Left lung (tissue), 14 donors: ENCODE measurements around the gene MSH3. TPM values are rescaled to one million over a fixed set of nuclear protein-coding genes. Genes with fewer than 3 reads are reported as not detected.

Source experiments
- ATAC-seq: fragments of 200-7000 bp; cut with Tn5 transposase; one replicate; pipeline ENCODE4 v1.9.1; 2020; ENCODE audit warnings: moderate library complexity
- DNase-seq, 4 donors: peaks; one replicate each; pipeline ENCODE4 v3.0.0-alpha.2; 2013 to 2020
- H3K27ac ChIP-seq, 2 donors: fragments of 200-600 bp; sonication (generic) in 1 of 2; one replicate each; pipeline versions ENCODE4 v1.5.0 to v1.8.0; 2020 to 2021
- H3K27me3 ChIP-seq, 2 donors: fragments of 200-600 bp; sonication (generic) in 1 of 2; one replicate each; pipeline versions ENCODE4 v1.5.0 to v1.8.0; 2020 to 2021
- H3K36me3 ChIP-seq, 2 donors: fragments of 200-600 bp; sonication (generic) in 1 of 2; one replicate each; pipeline versions ENCODE4 v1.5.0 to v1.8.0; 2020 to 2021
- H3K4me1 ChIP-seq, 2 donors: fragments of 200-600 bp; one replicate each; pipeline ENCODE4 v1.8.0; 2021
- H3K4me3 ChIP-seq, 2 donors: fragments of 200-600 bp; sonication (generic) in 1 of 2; one replicate each; pipeline versions ENCODE4 v1.5.0 to v1.8.0; 2020 to 2021; ENCODE audit warnings: mild to moderate bottlenecking in 1 of 2
- H3K9me3 ChIP-seq, 2 donors: fragments of 200-600 bp; sonication (generic) in 1 of 2; one replicate each; pipeline versions ENCODE4 v1.5.0 to v1.8.0; 2020 to 2021
- intact Hi-C, 2 donors: fragments of 100-400 bp; cut with DNase I; formaldehyde crosslinking; loops; one replicate each; pipeline versions ENCODE4 v1.11.2 to v1.14.2; 2022
- long read RNA-seq, 12 donors: library from polyadenylated mRNA in 2 of 12; unstranded in 2 of 12; transcript quantifications; one replicate each; pipeline ENCODE4 v2.0.0 and lab custom pipeline, GENCODE V29; 2019 to 2026
- polyA plus RNA-seq, 6 donors: library from polyadenylated mRNA; unstranded; fragments of 120-200 nt; gene quantifications; one replicate each; pipeline ENCODE4 v1.2.1, GENCODE V29; 2013; ENCODE audit not compliant: insufficient read length in 6 of 6
- total RNA-seq, 2 donors: library from RNA; stranded (reverse); fragmentation: NEBNext Ultra II Directional; extraction: Animal tissue kit (Norgen Biotek cat#: 25700); gene quantifications; one replicate each; pipeline ENCODE4 v1.2.1, GENCODE V29; 2021
- TF ChIP-seq, protein P1 (sequence below), 2 donors: fragments of 200-600 bp; sonication (generic) in 1 of 2; IDR thresholded peaks; one replicate each; pipeline versions ENCODE4 v1.5.0 to v1.8.0; 2021; ENCODE audit warnings: antibody characterized with exemption in 2 of 2
- donor health status: DM: no; HTN: yes; CAD: no.
- donor health status: DM: no; HTN: no; CAD: no.

MSH3 gene
- total RNA-seq (10 to 100 TPM; 12.7 to 14.5 TPM), polyA plus RNA-seq (10 to 100 TPM; 13.5 to 20.1 (median 17.8) TPM)
- long read RNA-seq, donor 1, partial matches to known transcripts: 8 of 8 reads
- long read RNA-seq, donor 1, other reads (novel, unspliced or antisense): 0 of 8 reads
- long read RNA-seq, donor 2: 0 reads
- long read RNA-seq, donor 3, partial matches to known transcripts: 6 of 6 reads
- long read RNA-seq, donor 3, other reads (novel, unspliced or antisense): 0 of 6 reads
- long read RNA-seq, donor 4, partial matches to known transcripts: 5 of 5 reads
- long read RNA-seq, donor 4, other reads (novel, unspliced or antisense): 0 of 5 reads
- long read RNA-seq, donor 5, full-length matches to known transcripts: 1 of 1 reads
- long read RNA-seq, donor 5, partial matches to known transcripts: 0 of 1 reads
- long read RNA-seq, donor 5, other reads (novel, unspliced or antisense): 0 of 1 reads
- long read RNA-seq, donor 6: 0 reads
- long read RNA-seq, donor 7: 0 reads
- long read RNA-seq, donor 8, partial matches to known transcripts: 6 of 6 reads
- long read RNA-seq, donor 8, other reads (novel, unspliced or antisense): 0 of 6 reads
- long read RNA-seq, donor 9: 0 reads
- long read RNA-seq, donor 10, partial matches to known transcripts: 6 of 6 reads
- long read RNA-seq, donor 10, other reads (novel, unspliced or antisense): 0 of 6 reads
- long read RNA-seq, donor 11: 0 reads
- long read RNA-seq, donor 12, full-length matches to known transcripts: 1 of 1 reads
- long read RNA-seq, donor 12, partial matches to known transcripts: 0 of 1 reads
- long read RNA-seq, donor 12, other reads (novel, unspliced or antisense): 0 of 1 reads

DNA sequence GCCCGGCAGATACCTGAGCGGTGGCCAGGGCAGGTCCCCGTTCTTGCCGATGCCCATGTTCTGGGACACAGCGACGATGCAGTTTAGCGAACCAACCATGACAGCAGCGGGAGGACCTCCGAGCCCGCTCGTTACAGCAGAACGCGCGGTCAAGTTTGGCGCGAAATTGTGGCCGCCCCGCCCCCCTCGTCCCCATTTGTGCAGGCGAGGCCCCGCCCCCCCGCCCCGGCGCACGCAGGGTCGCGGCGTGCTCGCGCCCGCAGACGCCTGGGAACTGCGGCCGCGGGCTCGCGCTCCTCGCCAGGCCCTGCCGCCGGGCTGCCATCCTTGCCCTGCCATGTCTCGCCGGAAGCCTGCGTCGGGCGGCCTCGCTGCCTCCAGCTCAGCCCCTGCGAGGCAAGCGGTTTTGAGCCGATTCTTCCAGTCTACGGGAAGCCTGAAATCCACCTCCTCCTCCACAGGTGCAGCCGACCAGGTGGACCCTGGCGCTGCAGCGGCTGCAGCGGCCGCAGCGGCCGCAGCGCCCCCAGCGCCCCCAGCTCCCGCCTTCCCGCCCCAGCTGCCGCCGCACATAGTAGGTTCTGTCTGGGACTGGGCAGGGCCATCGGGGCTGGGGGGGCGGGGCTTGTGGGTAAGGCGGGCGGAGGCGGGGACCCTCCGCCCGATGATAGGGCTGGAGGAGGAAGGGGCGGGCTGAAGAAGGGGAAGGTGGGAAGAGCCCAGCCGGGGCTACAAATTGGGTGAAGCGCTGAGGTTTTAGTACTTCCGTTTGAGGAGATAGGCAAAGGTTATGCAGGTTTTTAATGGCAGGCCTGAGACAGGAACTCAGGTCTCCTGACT lies at the start of gene MSH3, which contains the start of gene DHFR:
Gene MSH3 (plus strand): TSS at position 262 of the 840 bp plus-strand sequence. CDS start 76 bp downstream, at position 338.
Gene DHFR (minus strand): TSS at position 593 of the 840 bp plus-strand sequence. CDS start 494 bp downstream, at position 99.
- TF ChIP-seq, protein P1, sequence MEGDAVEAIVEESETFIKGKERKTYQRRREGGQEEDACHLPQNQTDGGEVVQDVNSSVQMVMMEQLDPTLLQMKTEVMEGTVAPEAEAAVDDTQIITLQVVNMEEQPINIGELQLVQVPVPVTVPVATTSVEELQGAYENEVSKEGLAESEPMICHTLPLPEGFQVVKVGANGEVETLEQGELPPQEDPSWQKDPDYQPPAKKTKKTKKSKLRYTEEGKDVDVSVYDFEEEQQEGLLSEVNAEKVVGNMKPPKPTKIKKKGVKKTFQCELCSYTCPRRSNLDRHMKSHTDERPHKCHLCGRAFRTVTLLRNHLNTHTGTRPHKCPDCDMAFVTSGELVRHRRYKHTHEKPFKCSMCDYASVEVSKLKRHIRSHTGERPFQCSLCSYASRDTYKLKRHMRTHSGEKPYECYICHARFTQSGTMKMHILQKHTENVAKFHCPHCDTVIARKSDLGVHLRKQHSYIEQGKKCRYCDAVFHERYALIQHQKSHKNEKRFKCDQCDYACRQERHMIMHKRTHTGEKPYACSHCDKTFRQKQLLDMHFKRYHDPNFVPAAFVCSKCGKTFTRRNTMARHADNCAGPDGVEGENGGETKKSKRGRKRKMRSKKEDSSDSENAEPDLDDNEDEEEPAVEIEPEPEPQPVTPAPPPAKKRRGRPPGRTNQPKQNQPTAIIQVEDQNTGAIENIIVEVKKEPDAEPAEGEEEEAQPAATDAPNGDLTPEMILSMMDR (IDR thresholded peaks at IDR 0.05): no peak
- intact Hi-C loops: no loop called here
- Histone ChIP-seq H3K36me3 (peaks cover 0 to 33% of the 10 kb centered on the region in 2 donors), H3K27ac (peak within 1 kb of the TSS; percentile 98 to 99), H3K27me3 (no peaks in the 10 kb centered on the region), H3K9me3 (no peaks in the 10 kb centered on the region), H3K4me3 (peak within 1 kb of the TSS; percentile 77 to 85), H3K4me1 (peaks cover 12 to 37% of the 10 kb centered on the region in 2 donors)
- peak; percentile 91 for ATAC-seq
- peak; percentile 81 to 94 (median 92) for DNase-seq

- Histone ChIP-seq H3K4me3 (no peak overlapping the region), H3K27ac (no peak overlapping the region), H3K27me3 (no peaks in the 10 kb centered on the region), H3K9me3 (no peaks in the 10 kb centered on the region), H3K4me1 (peaks cover 0 to 8% of the 10 kb centered on the region in 2 donors), H3K36me3 (no peaks in the 10 kb centered on the region)
- intact Hi-C loops: no loop called here
- no peak for DNase-seq
- ATAC-seq: no peak
- TF ChIP-seq, protein P1 (IDR thresholded peaks at IDR 0.05): no peak
Observed at GRCh38 chr5:80607343-80607742, 47.1 kb upstream of the MSH3 start.

- Histone ChIP-seq H3K9me3 (no peaks in the 10 kb centered on the region), H3K36me3 (no peaks in the 10 kb centered on the region), H3K27ac (peak overlapping the region in 1 of 2 donors; percentile 79), H3K4me3 (no peak overlapping the region), H3K4me1 (peaks cover 0 to 8% of the 10 kb centered on the region in 2 donors), H3K27me3 (no peaks in the 10 kb centered on the region)
- ATAC-seq: no peak
- intact Hi-C loops: no loop called here
- TF ChIP-seq, protein P1 (IDR thresholded peaks at IDR 0.05): no peak
- no peak for DNase-seq
Observed at GRCh38 chr5:80607832-80608231, 46.6 kb upstream of the MSH3 start.

DNA sequence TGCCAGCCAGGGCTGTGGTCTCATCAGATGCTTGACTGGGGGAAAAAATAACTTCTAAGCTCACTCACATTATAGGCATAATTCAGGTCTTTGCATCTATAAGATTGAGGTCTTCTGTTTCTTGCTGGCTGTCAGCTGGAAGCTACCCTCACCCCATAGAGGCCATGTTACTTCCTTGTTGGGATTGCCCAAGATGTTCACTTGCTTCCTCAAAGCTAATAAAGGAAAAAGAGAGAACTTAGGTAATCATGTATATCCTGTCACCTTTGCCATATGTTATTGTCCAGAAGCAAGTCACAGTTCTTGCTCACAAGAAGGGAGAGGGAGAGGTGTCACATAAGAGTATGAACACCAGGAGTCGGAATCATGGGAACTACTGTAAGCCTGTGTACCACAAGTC lies 45.7 kb upstream of the MSH3 start:
- TF ChIP-seq, protein P1 (IDR thresholded peaks at IDR 0.05): no peak
- no peaks in the 10 kb centered on the region for H3K9me3 ChIP-seq
- intact Hi-C loops: no loop called here
- peaks cover 0 to 8% of the 10 kb centered on the region in 2 donors for H3K4me1 ChIP-seq
- H3K36me3 ChIP-seq: no peaks in the 10 kb centered on the region
- no peak for DNase-seq
- ATAC-seq: peak; percentile 44
- no peak overlapping the region for H3K4me3 ChIP-seq
- H3K27me3 ChIP-seq: no peaks in the 10 kb centered on the region
- H3K27ac ChIP-seq: peak overlapping the region in 1 of 2 donors; percentile 79
